Sigmoid colon (tissue), 7 donors: ENCODE measurements around the gene SCG2. TPM values are rescaled to one million over a fixed set of nuclear protein-coding genes. Genes with fewer than 3 reads are reported as not detected.

Experiments
- DNase-seq: peaks from one replicate; pipeline ENCODE4 v3.0.0-alpha.2; 2019
- H3K27ac ChIP-seq, 4 donors: fragments of 200-600 bp; sonication (generic); one replicate each; pipeline ENCODE4 v1.5.1; 2016 to 2019; ENCODE audit warnings: mild to moderate bottlenecking in 1 of 4
- H3K27me3 ChIP-seq, 3 donors: fragments of 200-600 bp; sonication (generic); one replicate each; pipeline ENCODE4 v1.5.1; 2019; ENCODE audit warnings: mild to moderate bottlenecking in 1 of 3
- H3K36me3 ChIP-seq, 4 donors: fragments of 200-600 bp; sonication (generic); one replicate each; pipeline ENCODE4 v1.5.1; 2016 to 2019
- H3K4me1 ChIP-seq, 4 donors: fragments of 200-600 bp; sonication (generic); one replicate each; pipeline ENCODE4 v1.5.1; 2017 to 2019
- H3K4me3 ChIP-seq, 4 donors: fragments of 200-600 bp; sonication (generic); one replicate each; pipeline ENCODE4 v1.5.1; 2017 to 2019; ENCODE audit warnings: mild to moderate bottlenecking in 2 of 4, moderate library complexity in 1 of 4
- H3K9me3 ChIP-seq, 4 donors: fragments of 200-600 bp in 3 of 4; sonication (generic) in 3 of 4; one replicate each; pipeline versions ENCODE4 v1.5.1 to v1.6.1; 2013 to 2019
- CTCF ChIP-seq, 4 experiments: fragments of 450-650 bp in 3 of 4; fragments of 200-600 bp in 1 of 4; IDR thresholded peaks; one replicate each; pipeline ENCODE4 v1.5.1; 2016 to 2019; ENCODE audit warnings: antibody characterized with exemption in 4 of 4, mild to moderate bottlenecking in 3 of 4, moderate library complexity in 2 of 4
- EP300 ChIP-seq, 4 donors: sonication (generic); formaldehyde crosslinking; IDR thresholded peaks; one replicate each; pipeline ENCODE4 v1.6.1; 2017; ENCODE audit warnings: antibody characterized with exemption in 4 of 4
- POLR2A ChIP-seq, 2 donors: fragments of 450-650 bp; IDR thresholded peaks; one replicate each; pipeline ENCODE4 v1.6.1; 2016; ENCODE audit warnings: antibody characterized with exemption in 2 of 2, mild to moderate bottlenecking in 2 of 2, moderate library complexity in 2 of 2
- POLR2AphosphoS5 ChIP-seq, 4 donors: sonication (generic); formaldehyde crosslinking; IDR thresholded peaks; one replicate each; pipeline ENCODE4 v1.6.1; 2017; ENCODE audit warnings: antibody characterized with exemption in 4 of 4
- WGBS, 2 donors: extraction: QIAGEN DNeasy Blood & Tissue Kit; methylation state at CpG; one replicate each; pipeline ENCODE4 v1.1.7; 2013; 5-methylcytosine and 5-hydroxymethylcytosine counted together
- intact Hi-C: fragments of 100-400 bp; cut with DNase I; formaldehyde crosslinking; loops from one replicate; pipeline ENCODE4 v1.15.1; 2023
- polyA plus RNA-seq, 3 donors: library from polyadenylated mRNA; stranded (reverse); fragments of 200-250 nt; gene quantifications; one replicate each; pipeline ENCODE4 v1.2.3, GENCODE V29; 2013
- total RNA-seq, 4 donors: library from RNA; depleted of rRNA; stranded (reverse); fragments of >200 nt; gene quantifications; one replicate each; pipeline ENCODE4 v1.1.0, GENCODE V29; 2016
- donor health status: healthy with polysubstance abuse.
- donor health status: Bipolar disorder and iron deficiency.
- donor health status: healthy.

Gene SCG2
- total and polyA plus RNA-seq, 7 donors: 1.8 to 16.8 (median 9.7) TPM; not detected in 1

- Histone ChIP-seq H3K36me3 (no peaks in the 10 kb centered on the region), H3K27me3 (no peaks in the 10 kb centered on the region), H3K27ac (no peak overlapping the region), H3K9me3 (no peaks in the 10 kb centered on the region), H3K4me3 (no peak overlapping the region), H3K4me1 (no peaks in the 10 kb centered on the region)
- intact Hi-C loops: no loop called here
- 62 to 72% methylated on average over 7 of the region's 7 CpGs for WGBS, 2 donors
- no peak for DNase-seq
- TF ChIP-seq CTCF (IDR thresholded peaks at IDR 0.05): no peak
- no peak for TF ChIP-seq POLR2A (IDR thresholded peaks at IDR 0.05)
- no peak for TF ChIP-seq EP300 (IDR thresholded peaks at IDR 0.05)
- TF ChIP-seq POLR2AphosphoS5 (IDR thresholded peaks at IDR 0.05): no peak
Observed at GRCh38 chr2:223621901-223622300, 19.7 kb upstream of the SCG2 start.

GRCh38 chr2:223619486-223620129 is 17.4 kb upstream of the SCG2 start:
- DNase-seq: no peak
- no peak overlapping the region for H3K27ac ChIP-seq
- TF ChIP-seq POLR2A (IDR thresholded peaks at IDR 0.05): no peak
- no peak for TF ChIP-seq CTCF (IDR thresholded peaks at IDR 0.05)
- TF ChIP-seq POLR2AphosphoS5 (IDR thresholded peaks at IDR 0.05): no peak
- no peak for TF ChIP-seq EP300 (IDR thresholded peaks at IDR 0.05)
- 71 to 73% methylated on average over 7 of the region's 7 CpGs for WGBS, 2 donors
- no peaks in the 10 kb centered on the region for H3K27me3 ChIP-seq
- intact Hi-C loops: no loop called here
- H3K9me3 ChIP-seq: no peaks in the 10 kb centered on the region
- H3K4me3 ChIP-seq: no peak overlapping the region
- no peaks in the 10 kb centered on the region for H3K4me1 ChIP-seq
- H3K36me3 ChIP-seq: no peaks in the 10 kb centered on the region

GRCh38 chr2:223618172-223619035 is 16.2 kb upstream of the SCG2 start:
- Histone ChIP-seq H3K9me3 (no peaks in the 10 kb centered on the region), H3K4me1 (peaks cover 0 to 5% (median 2%) of the 10 kb centered on the region in 4 donors), H3K27ac (no peak overlapping the region), H3K27me3 (no peaks in the 10 kb centered on the region), H3K4me3 (no peak overlapping the region), H3K36me3 (no peaks in the 10 kb centered on the region)
- TF ChIP-seq CTCF (IDR thresholded peaks at IDR 0.05): no peak
- DNase-seq: no peak
- intact Hi-C loops: no loop called here
- 17 to 23% methylated on average over 13 of the region's 13 CpGs for WGBS, 2 donors

GRCh38 chr2:223614534-223614933 is 12.4 kb upstream of the SCG2 start:
- H3K27ac ChIP-seq: no peak overlapping the region
- peaks cover 0 to 15% (median 9%) of the 10 kb centered on the region in 4 donors for H3K4me1 ChIP-seq
- DNase-seq: no peak
- 80 to 87% methylated on average over 1 of the region's 1 CpG for WGBS, 2 donors
- H3K4me3 ChIP-seq: no peak overlapping the region
- H3K27me3 ChIP-seq: no peaks in the 10 kb centered on the region
- no peak for TF ChIP-seq CTCF (IDR thresholded peaks at IDR 0.05)
- TF ChIP-seq EP300 (IDR thresholded peaks at IDR 0.05): no peak
- no peak for TF ChIP-seq POLR2AphosphoS5 (IDR thresholded peaks at IDR 0.05)
- TF ChIP-seq POLR2A (IDR thresholded peaks at IDR 0.05): no peak
- intact Hi-C loops: loop anchor here (5.0 kb wide), 2 partner anchors 507 to 622 kb away; no protein-coding TSS in a partner anchor
- H3K9me3 ChIP-seq: no peaks in the 10 kb centered on the region
- no peaks in the 10 kb centered on the region for H3K36me3 ChIP-seq
